ENCODE results near the gene FLRT3. TPM values are rescaled to one million over a fixed set of nuclear protein-coding genes. Genes with fewer than 3 reads are reported as not detected.

FLRT3 gene
- total and polyA plus RNA-seq, 7 donors = under 0.01 to 9.6 (median 3.6) TPM; not detected in 1

GRCh38 chr20:14331646-14332045 is 5.8 kb downstream of the FLRT3 start:
- Histone ChIP-seq H3K4me3 (no peak overlapping the region), H3K27ac (no peak overlapping the region), H3K9me3 (no peaks in the 10 kb centered on the region), H3K36me3 (peaks cover 0 to 13% (median 3%) of the 10 kb centered on the region in 4 donors), H3K27me3 (no peaks in the 10 kb centered on the region), H3K4me1 (peaks cover 0 to 22% (median 10%) of the 10 kb centered on the region in 4 donors)
- no peak for DNase-seq
- 89 to 92% methylated on average over 6 of the region's 6 CpGs for WGBS, 2 donors
- TF ChIP-seq POLR2A (IDR thresholded peaks at IDR 0.05) (no peak), EP300 (IDR thresholded peaks at IDR 0.05) (no peak)
- intact Hi-C loops (cut with DNase I) = loop anchor here (10.0 kb wide), 1 partner anchor 1323 kb away; no protein-coding TSS in a partner anchor

GRCh38 chr20:14319704-14320103 is 17.7 kb downstream of the FLRT3 start:
- no peak for TF ChIP-seq POLR2AphosphoS5 (IDR thresholded peaks at IDR 0.05)
- TF ChIP-seq EP300 (IDR thresholded peaks at IDR 0.05) = no peak
- no peak for TF ChIP-seq POLR2A (IDR thresholded peaks at IDR 0.05)
- TF ChIP-seq CTCF (IDR thresholded peaks at IDR 0.05) = no peak

GRCh38 chr20:14313341-14314020 is 23.9 kb downstream of the FLRT3 start:
- H3K4me1 ChIP-seq = peaks cover 0 to 42% (median 15%) of the 10 kb centered on the region in 4 donors
- WGBS, 2 donors = 65 to 81% methylated on average over 2 of the region's 2 CpGs
- no peak for TF ChIP-seq POLR2A (IDR thresholded peaks at IDR 0.05)
- TF ChIP-seq POLR2AphosphoS5 (IDR thresholded peaks at IDR 0.05) = peak in 1 of 4 donors; percentile 42
- no peak for TF ChIP-seq CTCF (IDR thresholded peaks at IDR 0.05)

More at GRCh38 chr20:14319704-14320103, 17.7 kb downstream of the FLRT3 start:
- DNase-seq = no peak
- H3K27ac ChIP-seq = no peak overlapping the region
- 84 to 87% methylated on average over 1 of the region's 1 CpG for WGBS, 2 donors
- H3K4me1 ChIP-seq = peaks cover 0 to 5% (median 1%) of the 10 kb centered on the region in 4 donors
- H3K36me3 ChIP-seq = no peaks in the 10 kb centered on the region
- H3K9me3 ChIP-seq = no peaks in the 10 kb centered on the region
- no peak overlapping the region for H3K4me3 ChIP-seq
- H3K27me3 ChIP-seq = no peaks in the 10 kb centered on the region
- intact Hi-C loops (cut with DNase I) = no loop called here

GRCh38 chr20:14312001-14312400 is 25.4 kb downstream of the FLRT3 start:
- H3K27me3 ChIP-seq = no peaks in the 10 kb centered on the region
- H3K4me1 ChIP-seq = peaks cover 0 to 53% (median 19%) of the 10 kb centered on the region in 4 donors
- WGBS, 2 donors = 72 to 86% methylated on average over 2 of the region's 2 CpGs
- H3K27ac ChIP-seq = peak overlapping the region in 1 of 4 donors; percentile 54
- H3K36me3 ChIP-seq = no peaks in the 10 kb centered on the region
- no peak for TF ChIP-seq EP300 (IDR thresholded peaks at IDR 0.05)
- no peak for TF ChIP-seq POLR2AphosphoS5 (IDR thresholded peaks at IDR 0.05)
- no peak for TF ChIP-seq CTCF (IDR thresholded peaks at IDR 0.05)
- TF ChIP-seq POLR2A (IDR thresholded peaks at IDR 0.05) = no peak
- no peak overlapping the region for H3K4me3 ChIP-seq
- no peaks in the 10 kb centered on the region for H3K9me3 ChIP-seq
- DNase-seq = no peak
- intact Hi-C loops (cut with DNase I) = no loop called here

More at GRCh38 chr20:14313341-14314020, 23.9 kb downstream of the FLRT3 start:
- no peak for DNase-seq
- H3K27me3 ChIP-seq = no peaks in the 10 kb centered on the region
- H3K9me3 ChIP-seq = no peaks in the 10 kb centered on the region
- intact Hi-C loops (cut with DNase I) = no loop called here
- H3K36me3 ChIP-seq = no peaks in the 10 kb centered on the region
- peak overlapping the region in 2 of 4 donors; percentile 4 to 19 for H3K27ac ChIP-seq
- H3K4me3 ChIP-seq = no peak overlapping the region

GRCh38 chr20:14310977-14311627 is 26.3 kb downstream of the FLRT3 start:
- DNase-seq = no peak
- intact Hi-C loops (cut with DNase I) = no loop called here
- no peaks in the 10 kb centered on the region for H3K27me3 ChIP-seq
- TF ChIP-seq POLR2AphosphoS5 (IDR thresholded peaks at IDR 0.05) = no peak
- TF ChIP-seq POLR2A (IDR thresholded peaks at IDR 0.05) = no peak
- 90% methylated on average over 5 of the region's 5 CpGs for WGBS, 2 donors
- H3K36me3 ChIP-seq = no peaks in the 10 kb centered on the region
- no peak overlapping the region for H3K4me3 ChIP-seq
- H3K9me3 ChIP-seq = no peaks in the 10 kb centered on the region
- H3K27ac ChIP-seq = peak overlapping the region in 3 of 4 donors; percentile 33 to 54 (median 52)
- H3K4me1 ChIP-seq = peaks cover 0 to 53% (median 19%) of the 10 kb centered on the region in 4 donors
